ENCODE data around the gene HES5.

HES5 gene

DNA sequence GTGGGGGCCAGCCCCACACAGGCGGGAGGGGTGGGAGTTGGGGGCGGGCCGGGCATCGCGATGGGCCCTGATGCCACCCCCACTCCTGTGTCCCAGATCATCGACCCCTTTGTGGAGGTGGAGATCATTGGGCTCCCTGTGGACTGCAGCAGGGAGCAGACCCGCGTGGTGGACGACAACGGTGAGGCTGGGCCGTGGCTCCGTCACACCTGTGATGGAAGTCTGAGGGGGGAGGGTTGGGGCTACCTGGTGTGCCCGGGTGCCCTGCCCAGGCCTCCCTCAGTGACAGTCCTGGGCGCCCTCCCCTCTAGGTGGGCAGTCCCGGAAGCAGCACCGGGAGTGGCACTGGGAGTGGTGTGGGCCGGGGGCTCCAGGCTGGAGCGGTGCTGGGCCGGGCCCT is 31.4 kb downstream of the HES5 start:
- Histone ChIP-seq H3K9ac (ENCODE audit: low read length) (no peak overlapping the region), H3K36me3 (replicated peaks; ENCODE audit: low read depth, low read length) (no peaks in the 10 kb centered on the region), H3K27ac (ENCODE audit: low read length) (no peak overlapping the region), H3K4me1 (ENCODE audit: low read length) (no peaks in the 10 kb centered on the region), H2AFZ (ENCODE audit: low read depth, low read length) (no peak overlapping the region), H3K9me3 (ENCODE audit: insufficient read depth, low read length) (no peaks in the 10 kb centered on the region), H3K4me2 (ENCODE audit: low read length) (no peak overlapping the region), H3K4me3 (ENCODE audit: low read length) (no peak overlapping the region), H3K79me2 (ENCODE audit: low read length) (no peaks in the 10 kb centered on the region), H4K20me1 (ENCODE audit: insufficient read depth, low read length) (no peaks in the 10 kb centered on the region), H3K27me3 (ENCODE audit: low read depth, low read length) (no peaks in the 10 kb centered on the region)
- TF ChIP-seq, protein P1, sequence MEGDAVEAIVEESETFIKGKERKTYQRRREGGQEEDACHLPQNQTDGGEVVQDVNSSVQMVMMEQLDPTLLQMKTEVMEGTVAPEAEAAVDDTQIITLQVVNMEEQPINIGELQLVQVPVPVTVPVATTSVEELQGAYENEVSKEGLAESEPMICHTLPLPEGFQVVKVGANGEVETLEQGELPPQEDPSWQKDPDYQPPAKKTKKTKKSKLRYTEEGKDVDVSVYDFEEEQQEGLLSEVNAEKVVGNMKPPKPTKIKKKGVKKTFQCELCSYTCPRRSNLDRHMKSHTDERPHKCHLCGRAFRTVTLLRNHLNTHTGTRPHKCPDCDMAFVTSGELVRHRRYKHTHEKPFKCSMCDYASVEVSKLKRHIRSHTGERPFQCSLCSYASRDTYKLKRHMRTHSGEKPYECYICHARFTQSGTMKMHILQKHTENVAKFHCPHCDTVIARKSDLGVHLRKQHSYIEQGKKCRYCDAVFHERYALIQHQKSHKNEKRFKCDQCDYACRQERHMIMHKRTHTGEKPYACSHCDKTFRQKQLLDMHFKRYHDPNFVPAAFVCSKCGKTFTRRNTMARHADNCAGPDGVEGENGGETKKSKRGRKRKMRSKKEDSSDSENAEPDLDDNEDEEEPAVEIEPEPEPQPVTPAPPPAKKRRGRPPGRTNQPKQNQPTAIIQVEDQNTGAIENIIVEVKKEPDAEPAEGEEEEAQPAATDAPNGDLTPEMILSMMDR (IDR thresholded peaks at IDR 0.05; ENCODE audit: low read depth, low read length): no peak
- no peak for TF ChIP-seq EZH2phosphoT487 (IDR thresholded peaks at IDR 0.05; ENCODE audit: low read depth)

DNA sequence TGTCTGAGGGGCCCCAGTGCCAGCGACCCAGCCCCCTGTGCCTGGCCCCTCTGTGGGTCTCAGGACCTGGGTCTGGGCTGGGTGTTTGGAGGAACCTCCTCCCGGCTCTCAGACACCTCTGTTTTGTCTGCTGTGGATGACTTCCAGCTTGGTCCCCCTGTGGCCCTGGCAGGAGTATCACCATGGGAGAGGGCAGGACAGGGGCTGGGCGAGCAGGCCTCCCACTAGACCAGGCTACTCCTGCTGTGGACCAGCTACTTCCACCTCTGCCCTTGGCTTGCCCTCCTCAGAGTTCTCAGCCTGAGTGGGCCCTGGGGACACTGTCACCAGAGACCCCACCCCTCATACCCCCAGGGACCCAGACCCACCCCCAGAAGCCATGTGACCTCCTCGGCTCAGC is 32.2 kb downstream of the HES5 start:
- Histone ChIP-seq H3K4me1 (ENCODE audit: low read length) (no peaks in the 10 kb centered on the region), H3K36me3 (replicated peaks; ENCODE audit: low read depth, low read length) (no peaks in the 10 kb centered on the region), H3K9ac (ENCODE audit: low read length) (no peak overlapping the region), H3K4me3 (ENCODE audit: low read length) (no peak overlapping the region), H4K20me1 (ENCODE audit: insufficient read depth, low read length) (no peaks in the 10 kb centered on the region), H3K9me3 (ENCODE audit: insufficient read depth, low read length) (no peaks in the 10 kb centered on the region), H2AFZ (ENCODE audit: low read depth, low read length) (no peak overlapping the region), H3K27ac (ENCODE audit: low read length) (no peak overlapping the region), H3K4me2 (ENCODE audit: low read length) (no peak overlapping the region), H3K27me3 (ENCODE audit: low read depth, low read length) (no peaks in the 10 kb centered on the region), H3K79me2 (ENCODE audit: low read length) (no peaks in the 10 kb centered on the region)
- TF ChIP-seq EZH2phosphoT487 (IDR thresholded peaks at IDR 0.05; ENCODE audit: low read depth): no peak
- TF ChIP-seq, protein P1 (IDR thresholded peaks at IDR 0.05; ENCODE audit: low read depth, low read length): no peak

DNA sequence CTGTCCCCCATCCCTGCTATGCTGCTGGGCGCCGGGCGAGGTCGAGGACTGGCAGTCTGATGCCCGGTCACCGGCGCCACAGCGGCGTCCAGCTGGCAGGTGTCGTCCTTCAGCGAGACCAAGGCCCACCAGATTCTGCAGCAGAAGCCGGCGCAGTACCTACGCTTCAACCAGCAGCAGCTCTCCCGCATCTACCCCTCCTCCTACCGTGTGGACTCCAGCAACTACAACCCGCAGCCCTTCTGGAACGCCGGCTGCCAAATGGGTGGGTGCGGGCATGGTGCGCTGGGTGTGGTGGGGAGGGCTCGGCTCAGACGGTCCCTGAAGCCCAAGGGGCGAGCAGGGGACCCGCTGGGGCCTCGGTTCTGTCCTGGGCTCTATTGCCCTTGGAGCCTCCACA is 33.3 kb downstream of the HES5 start:
- no peak overlapping the region for H3K4me2 ChIP-seq (ENCODE audit: low read length)

DNA sequence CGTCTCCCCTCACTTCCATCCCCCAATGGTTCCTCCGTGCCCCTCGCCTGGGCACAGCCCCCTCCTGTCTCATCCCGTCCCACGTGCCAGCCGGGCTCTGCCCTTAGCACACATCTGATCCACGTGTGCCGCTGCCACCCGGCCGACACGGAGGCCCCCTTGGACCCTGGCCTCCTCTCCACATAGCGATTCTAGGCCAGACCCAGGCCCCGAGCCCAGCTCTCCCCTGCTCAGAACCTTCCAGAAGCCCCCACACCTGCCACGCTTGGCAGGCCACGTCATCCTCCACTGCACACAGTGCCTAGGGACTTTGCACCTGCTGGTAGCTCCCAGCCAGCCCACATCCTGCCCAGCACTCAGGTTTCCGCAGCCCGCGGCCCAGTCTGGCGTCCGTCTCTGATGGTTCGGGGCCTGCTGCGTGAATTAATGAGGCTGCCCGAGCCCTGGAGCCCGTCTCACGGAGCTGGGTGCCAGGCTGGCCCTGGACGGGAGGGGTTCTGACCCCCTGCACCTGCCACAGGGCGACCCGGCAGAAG is 33.9 kb downstream of the HES5 start:
- Histone ChIP-seq H3K9ac (ENCODE audit: low read length) (no peak overlapping the region), H2AFZ (ENCODE audit: low read depth, low read length) (no peak overlapping the region), H3K4me3 (ENCODE audit: low read length) (no peak overlapping the region), H3K36me3 (replicated peaks; ENCODE audit: low read depth, low read length) (no peaks in the 10 kb centered on the region), H3K79me2 (ENCODE audit: low read length) (no peaks in the 10 kb centered on the region), H3K4me2 (ENCODE audit: low read length) (no peak overlapping the region), H3K9me3 (ENCODE audit: insufficient read depth, low read length) (no peaks in the 10 kb centered on the region), H4K20me1 (ENCODE audit: insufficient read depth, low read length) (no peaks in the 10 kb centered on the region), H3K4me1 (ENCODE audit: low read length) (no peaks in the 10 kb centered on the region), H3K27ac (ENCODE audit: low read length) (no peak overlapping the region), H3K27me3 (ENCODE audit: low read depth, low read length) (no peaks in the 10 kb centered on the region)
- no peak for TF ChIP-seq EZH2phosphoT487 (IDR thresholded peaks at IDR 0.05; ENCODE audit: low read depth)
- TF ChIP-seq, protein P1 (IDR thresholded peaks at IDR 0.05; ENCODE audit: low read depth, low read length): no peak

More for the DNA sequence above, 33.3 kb downstream of the HES5 start:
- Histone ChIP-seq H3K36me3 (replicated peaks; ENCODE audit: low read depth, low read length) (no peaks in the 10 kb centered on the region), H3K27me3 (ENCODE audit: low read depth, low read length) (no peaks in the 10 kb centered on the region), H4K20me1 (ENCODE audit: insufficient read depth, low read length) (no peaks in the 10 kb centered on the region), H3K9ac (ENCODE audit: low read length) (no peak overlapping the region), H3K9me3 (ENCODE audit: insufficient read depth, low read length) (no peaks in the 10 kb centered on the region), H3K4me3 (ENCODE audit: low read length) (no peak overlapping the region), H3K79me2 (ENCODE audit: low read length) (no peaks in the 10 kb centered on the region), H2AFZ (ENCODE audit: low read depth, low read length) (no peak overlapping the region), H3K4me1 (ENCODE audit: low read length) (no peaks in the 10 kb centered on the region), H3K27ac (ENCODE audit: low read length) (no peak overlapping the region)
- TF ChIP-seq, protein P1 (IDR thresholded peaks at IDR 0.05; ENCODE audit: low read depth, low read length): no peak
- no peak for TF ChIP-seq EZH2phosphoT487 (IDR thresholded peaks at IDR 0.05; ENCODE audit: low read depth)
